ENCODE results near the gene ZNF484. TPM values are rescaled to one million over a fixed set of nuclear protein-coding genes. Genes with fewer than 3 reads are reported as not detected.
A peak's percentile ranks its signal among the peaks of the same experiment; 100 is the strongest.
"Not testable (repeated sequence)": the region's sequence is repeated elsewhere in the genome, so short reads cannot be mapped to it uniquely, and the experiment has no call there.

ZNF484 gene
- polyA plus RNA-seq, 1 donor (not counting 4 experiments of a cell fraction or from before 2014, with no cell fraction given) = 4.0 TPM

- H2AFZ ChIP-seq (ENCODE audit: control insufficient read depth, low read length); dilution Hi-C loops (cut with MboI; ENCODE audit: extremely low pct_ligation_motif_present, low sequenced_read_pairs); H4K20me1 ChIP-seq (ENCODE audit: control insufficient read depth, extremely low read depth, insufficient read depth, low read length); H3K36me3 ChIP-seq (ENCODE audit: control insufficient read depth in 2 of 2, extremely low read depth in 1 of 2, insufficient read depth in 2 of 2, low read length in 2 of 2); H3K9ac ChIP-seq (ENCODE audit: control insufficient read depth, extremely low read depth, insufficient read depth, low read length); H3K9me1 ChIP-seq (ENCODE audit: control insufficient read depth, extremely low read depth, insufficient read depth, low read length); DNase-seq (ENCODE audit: low read depth, low spot score); H3K4me1 ChIP-seq (ENCODE audit: control insufficient read depth, extremely low read depth, insufficient read depth, low read length); H3K27ac ChIP-seq (ENCODE audit: control insufficient read depth, insufficient read depth, low read length); H3K9me3 ChIP-seq (ENCODE audit: control insufficient read depth, low read depth, low read length); H3K79me2 ChIP-seq (ENCODE audit: control insufficient read depth, insufficient read depth, low read length): not testable (repeated sequence)
- H3K4me2 ChIP-seq (ENCODE audit: control insufficient read depth, extremely low read depth, insufficient read depth, low read depth, low read length) = peak overlapping the region; percentile 51
- H3K27me3 ChIP-seq (ENCODE audit: control insufficient read depth, extremely low read depth, insufficient read depth, low read length) = peaks cover 60% of the 10 kb centered on the region
- H3K4me3 ChIP-seq (ENCODE audit: control insufficient read depth in 2 of 3, extremely low read depth in 1 of 3, insufficient read depth in 2 of 3, low read depth in 1 of 3, low read length in 3 of 3) = peak overlapping the region in 1 of 3 experiments; percentile 33
- TF ChIP-seq EZH2 (IDR thresholded peaks at IDR 0.05; ENCODE audit: low read length) = peak; percentile 74
- FAIRE-seq = peak; percentile 20
These were observed 68.1 kb downstream of the ZNF484 start for GRCh38 chr9:92809629-92810326.

- Histone ChIP-seq H2AFZ (ENCODE audit: control insufficient read depth, low read length) (peak overlapping the region; percentile 84), H3K4me3 (ENCODE audit: control insufficient read depth in 2 of 3, extremely low read depth in 1 of 3, insufficient read depth in 2 of 3, low read depth in 1 of 3, low read length in 3 of 3) (peak overlapping the region; percentile 33 to 65 (median 53)), H3K27ac (ENCODE audit: control insufficient read depth, insufficient read depth, low read length) (no peak overlapping the region), H3K9ac (ENCODE audit: control insufficient read depth, extremely low read depth, insufficient read depth, low read length) (peak overlapping the region; percentile 50), H3K4me1 (ENCODE audit: control insufficient read depth, extremely low read depth, insufficient read depth, low read length) (no peaks in the 10 kb centered on the region), H3K36me3 (ENCODE audit: control insufficient read depth in 2 of 2, extremely low read depth in 1 of 2, insufficient read depth in 2 of 2, low read length in 2 of 2) (no peaks in the 10 kb centered on the region), H3K79me2 (ENCODE audit: control insufficient read depth, insufficient read depth, low read length) (no peaks in the 10 kb centered on the region), H4K20me1 (ENCODE audit: control insufficient read depth, extremely low read depth, insufficient read depth, low read length) (no peaks in the 10 kb centered on the region), H3K9me3 (ENCODE audit: control insufficient read depth, low read depth, low read length) (no peaks in the 10 kb centered on the region), H3K9me1 (ENCODE audit: control insufficient read depth, extremely low read depth, insufficient read depth, low read length) (no peaks in the 10 kb centered on the region), H3K4me2 (ENCODE audit: control insufficient read depth, extremely low read depth, insufficient read depth, low read depth, low read length) (peak overlapping the region; percentile 87), H3K27me3 (ENCODE audit: control insufficient read depth, extremely low read depth, insufficient read depth, low read length) (peaks cover 60% of the 10 kb centered on the region)
- peak; percentile 6 to 61 (median 44) for TF ChIP-seq CTCF (optimal IDR thresholded peaks at IDR 0.05 in 1 of 3, IDR thresholded peaks at IDR 0.05 in 1 of 3, conservative IDR thresholded peaks at IDR 0.05 in 1 of 3; ENCODE audit: extremely low read depth in 1 of 3, insufficient read depth in 2 of 3, low read length in 3 of 3)
- no peak for TF ChIP-seq EZH2 (IDR thresholded peaks at IDR 0.05; ENCODE audit: low read length)
- FAIRE-seq (no peak), DNase-seq (ENCODE audit: low read depth, low spot score) (peak; percentile 23)
- dilution Hi-C loops (cut with MboI; ENCODE audit: extremely low pct_ligation_motif_present, low sequenced_read_pairs) = no loop called here
These were observed 68.9 kb downstream of the ZNF484 start for GRCh38 chr9:92808726-92809451.
